IPS-NIHi7 (cell line): ENCODE measurements around the gene SLC1A4.
"Not testable (repeated sequence)": the region's sequence is repeated elsewhere in the genome, so short reads cannot be mapped to it uniquely, and the experiment has no call there.

Experiments used
- DNase-seq: peaks from one replicate; pipeline ENCODE4 v3.0.0; 2012; ENCODE audit warnings: mixed read lengths; ENCODE audit errors: extremely low spot score

SLC1A4 gene

DNA sequence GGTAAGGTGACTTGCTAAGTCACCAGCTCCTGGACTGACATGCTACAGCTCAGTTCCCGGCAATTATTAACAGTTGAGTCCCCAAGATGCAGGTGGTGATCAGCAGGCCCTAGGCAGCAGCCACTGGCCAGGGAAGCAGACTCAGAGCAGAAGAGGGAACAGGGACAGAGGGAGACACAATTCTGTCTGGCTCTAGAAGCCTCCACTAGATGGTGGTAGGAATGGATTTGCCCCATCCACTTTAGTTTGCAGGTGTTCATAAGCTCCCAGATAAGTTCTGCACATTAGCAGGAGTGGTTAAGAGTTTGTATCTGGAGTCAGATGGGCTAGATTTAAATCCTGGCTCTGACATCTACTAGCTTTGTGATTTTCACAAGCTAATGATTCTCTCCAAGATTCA, 25.5 kb upstream of the SLC1A4 start:
- no peak for DNase-seq

DNA sequence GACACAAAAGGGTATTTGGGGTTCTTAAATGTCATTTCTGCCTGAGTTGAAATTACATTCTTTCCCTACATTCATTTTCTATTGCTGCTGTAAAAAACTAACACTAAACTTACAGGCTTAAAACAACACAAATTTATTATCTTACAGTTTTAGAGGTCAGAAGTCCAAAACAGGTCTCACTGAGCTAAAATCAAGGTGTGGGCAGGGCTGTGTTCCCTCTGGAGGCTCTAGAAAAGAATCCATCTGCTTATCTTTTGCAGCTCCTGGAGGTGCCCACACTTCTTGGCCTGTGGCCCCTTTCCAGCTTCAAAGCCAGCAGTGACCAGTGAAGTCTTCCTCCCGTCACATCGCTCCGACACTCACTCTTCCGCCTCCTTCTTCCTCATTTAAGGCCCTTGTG, 23.2 kb upstream of the SLC1A4 start:
- no peak for DNase-seq

DNA sequence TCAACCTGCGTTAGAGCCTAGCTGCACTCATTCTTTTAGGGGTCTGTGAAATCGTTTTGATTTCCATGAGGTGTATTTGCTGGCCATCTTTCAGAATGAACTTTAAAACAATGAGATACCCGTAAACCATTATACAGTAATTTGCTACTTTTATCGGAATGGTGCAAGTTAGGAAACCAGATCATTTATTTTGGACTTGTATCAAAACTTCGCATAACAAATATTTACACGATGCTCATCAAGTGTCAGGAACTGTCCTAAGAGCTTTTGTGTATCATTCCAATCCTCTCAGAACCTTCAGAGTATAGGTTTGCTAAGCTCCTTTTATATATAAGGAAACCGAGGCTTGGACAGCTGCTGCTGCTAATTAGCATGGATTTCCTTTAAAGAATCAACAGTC, 22.4 kb upstream of the SLC1A4 start:
- no peak for DNase-seq

DNA sequence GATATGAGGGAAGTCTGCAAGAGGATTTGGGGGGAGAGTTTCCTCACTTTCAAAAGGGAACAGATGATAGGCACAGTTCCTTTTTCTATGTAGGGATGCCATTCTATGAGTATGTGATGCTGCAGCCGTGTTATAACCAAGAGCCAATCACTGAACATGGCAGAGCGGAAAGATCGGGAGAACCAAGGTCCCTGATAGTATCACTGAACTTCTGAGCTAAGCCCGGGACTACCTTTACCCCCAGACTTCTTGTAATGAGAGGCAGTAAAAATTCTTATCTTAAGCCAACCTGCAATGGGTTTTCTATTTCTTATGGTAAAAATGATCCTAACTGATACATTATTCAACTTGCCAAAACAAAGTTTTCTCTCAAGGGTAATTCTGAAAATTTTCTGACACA, 21.6 kb upstream of the SLC1A4 start:
- DNase-seq: no peak

DNA sequence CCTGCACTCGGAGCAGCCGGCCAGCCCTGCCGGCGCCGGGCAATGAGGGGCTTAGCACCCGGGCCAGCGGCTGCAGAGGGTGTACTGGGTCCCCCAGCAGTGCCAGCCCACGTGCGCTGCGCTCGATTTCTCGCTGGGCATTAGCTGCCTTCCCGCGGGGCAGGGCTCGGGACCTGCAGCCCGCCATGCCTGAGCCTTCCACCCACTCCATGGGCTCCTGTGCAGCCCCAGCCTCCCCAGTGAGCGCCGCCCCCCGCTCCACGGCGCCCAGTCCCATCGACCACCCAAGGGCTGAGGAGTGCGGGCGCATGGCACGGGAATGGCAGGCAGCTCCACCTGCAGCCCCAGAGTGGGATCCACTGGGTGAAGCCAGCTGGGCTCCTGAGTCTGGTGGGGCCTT, 20.1 kb upstream of the SLC1A4 start:
- DNase-seq: not testable (repeated sequence)

DNA sequence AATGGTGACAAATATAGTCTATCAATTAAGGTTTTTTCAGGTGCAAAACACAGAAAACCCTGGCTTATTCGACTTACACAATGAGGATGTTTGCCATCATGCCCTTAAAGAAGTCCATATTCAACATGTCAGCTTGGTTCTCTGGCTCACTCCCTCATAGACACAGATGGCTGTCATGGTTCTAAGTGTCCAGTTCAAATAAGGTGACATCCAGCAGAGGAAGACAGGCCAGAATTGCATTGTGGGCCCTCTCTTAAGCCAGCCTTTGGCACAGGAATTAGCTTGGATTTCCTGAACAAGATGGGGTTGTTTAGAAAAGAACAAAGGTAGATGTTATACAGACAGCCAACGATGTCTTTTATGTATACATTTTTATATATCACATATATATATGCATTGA, 18.7 kb upstream of the SLC1A4 start:
- no peak for DNase-seq

DNA sequence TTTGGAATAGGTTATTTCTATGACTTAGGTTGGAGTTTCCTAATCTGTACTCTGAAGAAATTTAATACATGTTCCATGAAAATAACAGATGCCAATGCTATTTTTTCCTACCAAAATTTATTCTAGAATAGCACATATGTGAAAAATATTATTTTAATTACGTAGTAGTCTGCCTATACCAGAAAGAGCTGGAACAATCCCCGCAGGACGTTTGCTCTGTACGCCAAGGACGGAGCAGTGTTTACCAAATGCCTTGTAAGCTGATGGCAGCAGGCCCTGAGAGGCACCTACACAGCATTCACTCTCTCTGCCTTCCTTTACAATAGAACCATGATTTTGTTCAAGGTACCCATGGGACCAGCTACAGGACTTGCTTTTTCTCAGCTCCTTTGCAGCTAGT, 16.8 kb upstream of the SLC1A4 start:
- DNase-seq: no peak

DNA sequence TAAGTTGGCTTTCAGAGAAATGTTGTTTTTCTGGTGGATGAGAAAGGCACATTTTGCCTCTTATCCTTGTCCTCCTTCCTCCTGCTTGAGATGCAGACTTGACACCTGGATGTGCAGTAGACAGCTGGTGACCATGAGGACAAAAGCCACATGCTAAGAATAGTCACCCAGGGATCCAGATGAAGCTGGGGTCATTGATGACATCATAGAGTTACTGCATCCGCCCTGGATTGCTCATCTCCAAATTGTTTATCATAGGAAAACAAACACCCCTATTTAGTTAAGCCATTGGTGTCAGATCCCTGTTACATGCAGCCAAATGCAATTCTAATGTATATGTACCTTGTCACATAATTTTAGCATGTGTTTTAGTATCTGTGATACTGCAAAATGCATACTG, 16.3 kb upstream of the SLC1A4 start:
- no peak for DNase-seq

DNA sequence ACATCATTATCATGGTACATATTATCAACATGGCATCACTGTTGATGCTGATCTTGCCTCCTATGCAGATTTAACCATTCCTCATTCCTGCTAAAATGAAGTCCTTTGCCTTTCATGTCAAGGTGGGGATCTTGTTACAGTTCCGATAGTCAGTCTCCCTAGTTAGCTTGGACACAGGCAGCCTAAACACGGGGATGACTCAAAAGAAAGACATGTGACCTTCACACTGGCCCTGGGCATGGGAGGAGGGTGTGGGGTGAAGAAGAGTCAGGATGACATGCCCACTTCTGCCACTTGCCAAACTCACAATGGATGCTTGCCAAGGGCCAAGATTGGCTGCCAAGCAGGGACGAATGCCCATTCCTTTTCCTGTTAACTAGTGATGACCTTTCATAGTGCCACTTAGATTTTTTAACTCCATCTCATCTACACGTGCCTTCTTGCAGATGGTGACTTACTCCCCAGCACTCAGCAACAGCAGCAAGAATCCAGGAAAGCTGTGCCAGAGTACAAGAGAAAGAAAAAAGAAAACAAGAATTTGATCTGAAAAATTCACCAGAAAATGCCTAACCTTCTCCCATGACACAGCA, 13.9 kb upstream of the SLC1A4 start:
- peak; percentile 36 for DNase-seq

DNA sequence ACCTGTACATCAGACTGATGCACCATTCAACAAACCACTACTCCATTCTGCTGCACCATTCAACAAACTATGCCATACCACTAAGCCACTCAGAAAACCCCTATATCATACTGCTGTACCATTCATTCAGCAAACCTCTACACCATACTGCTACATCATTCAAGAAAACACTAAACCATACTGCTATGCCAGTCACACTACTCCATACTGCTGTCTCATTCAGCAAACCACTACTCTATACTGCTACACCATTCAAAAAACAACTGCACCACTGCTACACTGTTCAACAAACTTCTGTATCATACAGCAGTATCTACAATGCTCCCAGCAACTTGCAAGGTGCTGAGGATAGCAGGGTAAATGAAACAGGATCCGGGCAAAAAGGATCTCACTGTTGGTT, 12.9 kb upstream of the SLC1A4 start:
- no peak for DNase-seq

DNA sequence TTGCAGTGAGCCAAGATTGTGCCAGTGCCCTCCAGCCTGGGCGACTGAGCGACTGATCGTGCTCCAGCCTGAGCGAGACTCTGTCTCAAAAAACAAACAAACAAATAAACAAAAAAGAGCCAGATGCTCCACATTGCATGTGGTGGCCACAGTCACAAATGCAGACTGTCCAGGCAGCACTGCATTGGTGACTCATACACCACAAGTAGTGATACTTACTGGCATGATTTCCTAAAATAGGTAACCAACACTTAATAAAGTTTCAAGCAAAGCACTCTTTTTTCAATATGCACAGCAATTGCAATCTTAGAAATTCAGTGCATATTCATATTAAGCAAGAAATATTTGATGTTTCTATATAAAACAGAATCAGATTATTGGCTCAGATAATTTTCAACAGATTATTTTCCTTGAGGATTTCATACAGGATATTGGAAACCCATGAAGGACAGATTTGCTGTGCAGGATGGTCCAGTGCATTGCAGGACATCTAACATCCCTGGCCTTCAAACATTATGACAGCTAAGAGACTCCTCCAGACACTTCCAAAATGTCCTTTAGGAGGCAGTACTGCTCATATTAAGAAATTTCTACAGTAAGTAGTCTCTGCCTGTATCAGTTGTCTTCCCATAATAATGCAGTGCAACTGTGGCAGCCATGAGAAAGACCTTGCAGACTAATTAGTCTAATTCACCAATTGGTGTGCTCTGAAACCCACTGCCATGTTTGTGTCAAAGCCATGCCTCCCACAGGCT, 10.5 kb upstream of the SLC1A4 start:
- no peak for DNase-seq

DNA sequence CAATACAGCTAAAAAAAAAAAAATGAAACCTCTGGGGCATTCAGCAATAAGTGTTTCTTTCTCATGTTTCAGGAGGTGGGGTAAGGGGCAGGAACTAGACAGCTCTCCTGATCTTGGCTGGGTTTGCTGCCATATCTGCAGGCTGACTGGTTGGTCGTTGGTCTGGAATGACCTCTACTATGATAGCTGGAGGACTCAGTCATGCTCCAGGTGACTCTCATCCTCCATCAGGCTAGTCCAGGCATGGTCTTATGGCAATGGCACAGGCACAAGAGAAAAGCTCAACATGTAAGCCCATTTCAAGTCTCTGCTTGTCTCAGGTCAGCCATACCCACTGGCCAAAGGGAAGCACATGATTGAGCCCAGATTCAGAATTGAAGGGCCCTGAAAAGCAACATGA, 9.5 kb upstream of the SLC1A4 start:
- DNase-seq: no peak

DNA sequence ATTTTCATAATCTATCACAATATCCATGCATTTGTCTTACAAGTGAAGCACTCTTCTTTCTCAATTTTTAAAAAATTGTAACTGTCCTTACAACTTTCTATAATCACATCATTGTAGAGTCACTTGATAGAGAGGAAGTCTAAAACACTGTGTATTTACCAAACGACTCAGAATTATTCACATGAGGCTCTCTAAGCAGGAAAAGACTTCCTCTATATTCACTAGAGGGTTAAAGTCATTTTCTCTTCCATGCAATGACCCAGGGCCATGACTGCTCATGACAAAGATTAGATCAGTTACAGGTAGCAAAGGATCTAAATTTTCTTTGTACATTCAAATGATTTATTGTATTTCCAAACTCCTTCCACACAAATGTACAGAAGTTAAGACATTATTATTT, 9.0 kb upstream of the SLC1A4 start:
- no peak for DNase-seq

DNA sequence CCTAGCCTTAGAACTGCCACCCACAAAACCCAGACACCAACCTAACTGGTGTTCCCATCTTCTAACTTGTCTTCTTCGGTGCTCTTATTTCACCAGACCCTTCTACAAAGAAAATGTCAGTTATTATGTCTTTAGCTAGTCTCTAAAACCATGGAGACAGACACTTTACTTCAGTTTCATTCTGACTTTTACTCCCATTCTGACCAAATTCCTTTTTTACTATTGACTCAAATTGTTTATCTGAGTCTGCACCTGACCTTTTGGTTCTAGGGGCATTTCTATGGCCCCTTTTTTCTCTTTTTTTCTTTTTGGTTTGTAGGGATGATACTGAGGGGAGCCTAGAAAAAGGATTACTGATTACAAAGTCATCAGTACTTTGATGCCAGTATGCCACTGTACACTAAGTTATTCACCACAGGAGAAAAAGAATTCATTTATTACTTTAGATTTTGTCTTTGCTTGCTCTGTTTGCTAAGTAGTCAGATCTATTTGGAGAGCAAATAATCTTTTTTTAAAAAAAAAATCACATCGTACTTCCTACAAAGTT, 6.8 kb upstream of the SLC1A4 start:
- no peak for DNase-seq

DNA sequence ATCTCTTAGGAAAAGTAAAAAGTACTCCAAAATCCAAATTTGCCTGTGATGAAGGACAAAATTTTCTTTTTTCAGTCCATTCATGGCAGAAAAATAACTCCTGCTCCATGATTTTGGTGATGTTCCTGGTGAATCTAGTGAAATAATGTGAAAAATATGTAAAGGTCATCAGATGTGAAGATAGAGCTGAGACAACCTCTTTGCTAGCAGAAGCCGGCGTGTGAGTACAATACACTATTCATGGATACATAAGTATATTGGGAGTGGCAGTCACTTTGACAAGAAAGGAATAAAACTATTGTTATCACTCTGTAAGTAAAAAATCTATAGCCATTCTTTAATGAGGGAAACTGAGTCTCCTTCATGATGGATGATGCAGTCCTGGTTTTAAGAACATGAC, 6.3 kb upstream of the SLC1A4 start:
- no peak for DNase-seq

DNA sequence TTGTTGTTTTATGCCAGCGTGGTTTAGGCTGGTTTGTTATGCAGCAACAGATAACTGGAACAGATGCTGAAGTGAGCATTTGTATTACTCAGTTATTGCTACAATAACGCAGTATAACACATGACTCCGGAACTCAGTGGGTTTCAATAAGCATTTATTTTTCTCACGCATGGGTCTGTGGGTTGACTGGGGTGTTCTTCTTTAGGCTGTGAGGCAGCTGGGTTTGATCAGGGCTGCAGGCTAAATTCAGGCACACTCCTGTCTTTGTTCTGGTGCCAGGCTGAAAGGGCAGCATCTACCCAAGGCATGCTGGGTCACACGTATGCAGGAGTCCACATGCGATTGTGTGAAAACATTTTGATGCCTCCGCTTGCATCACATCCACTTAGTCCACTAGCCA, 3.8 kb upstream of the SLC1A4 start:
- DNase-seq: no peak

DNA sequence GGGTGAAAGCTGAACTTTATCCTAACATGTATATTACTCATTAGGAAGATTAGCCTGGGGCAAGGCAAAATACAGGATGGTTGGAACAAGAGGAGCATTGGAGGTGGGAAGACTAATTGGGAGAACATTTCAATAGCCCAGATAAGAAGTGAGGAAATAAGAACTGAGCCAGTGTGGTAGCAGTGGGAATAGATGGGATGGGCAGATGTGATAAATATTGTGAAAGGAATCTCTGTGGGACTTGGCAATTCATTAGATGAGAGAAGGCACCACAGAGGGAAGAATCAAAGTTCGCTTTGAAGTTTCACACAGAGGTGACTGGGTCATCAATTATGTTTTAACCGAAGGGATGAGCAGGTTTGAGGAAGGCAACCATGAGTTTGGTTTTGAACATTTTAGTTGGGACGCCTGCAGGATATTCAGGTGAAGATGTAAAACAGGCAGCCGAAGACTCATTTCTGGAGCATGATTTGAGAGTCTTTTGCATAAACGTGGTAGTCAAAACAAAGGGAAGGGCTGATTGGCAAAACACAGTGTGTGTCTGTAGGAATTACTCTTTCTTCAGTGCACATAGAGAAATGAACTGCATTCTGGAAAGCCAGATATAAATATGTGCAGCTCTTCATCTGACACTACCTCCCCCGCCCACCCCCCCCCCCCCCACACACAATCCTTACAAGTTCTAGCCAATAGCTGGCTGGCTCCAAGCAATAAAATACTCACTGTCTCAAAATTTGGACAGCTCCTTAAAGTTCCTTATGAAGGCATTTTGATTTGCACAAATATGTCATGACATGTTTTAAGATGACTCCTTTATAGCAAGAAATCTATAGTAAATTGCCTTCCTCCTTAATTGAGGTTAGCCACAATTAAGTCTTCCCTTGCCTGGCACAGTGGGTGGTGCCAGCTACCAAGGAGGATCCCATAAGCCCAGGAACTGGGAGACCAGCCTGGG, 1.9 kb upstream of the SLC1A4 start:
- DNase-seq: no peak

DNA sequence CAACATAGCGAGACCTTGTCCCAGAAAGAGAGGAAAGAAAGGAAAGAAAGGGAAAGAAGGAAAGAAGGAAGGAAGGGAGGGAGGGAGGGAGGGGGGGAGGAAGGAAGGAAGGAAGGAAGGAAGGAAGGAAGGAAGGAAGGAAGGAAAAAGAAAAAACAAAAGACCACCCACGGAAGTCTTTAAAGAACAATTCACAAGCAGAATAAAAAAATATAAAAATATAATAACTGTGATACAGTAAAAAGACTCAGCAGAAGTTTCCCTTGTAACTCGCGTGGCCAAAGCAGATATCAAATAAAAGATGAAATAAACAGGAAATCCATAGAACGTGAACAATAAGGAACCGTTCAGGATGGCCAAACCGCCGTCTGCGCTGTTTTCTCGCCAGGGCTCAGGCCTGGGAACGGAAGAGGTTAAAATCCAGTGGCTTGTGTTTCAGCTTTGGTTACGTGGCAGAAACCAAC, 1.2 kb upstream of the SLC1A4 start:
- peak; percentile 69 for DNase-seq

DNA sequence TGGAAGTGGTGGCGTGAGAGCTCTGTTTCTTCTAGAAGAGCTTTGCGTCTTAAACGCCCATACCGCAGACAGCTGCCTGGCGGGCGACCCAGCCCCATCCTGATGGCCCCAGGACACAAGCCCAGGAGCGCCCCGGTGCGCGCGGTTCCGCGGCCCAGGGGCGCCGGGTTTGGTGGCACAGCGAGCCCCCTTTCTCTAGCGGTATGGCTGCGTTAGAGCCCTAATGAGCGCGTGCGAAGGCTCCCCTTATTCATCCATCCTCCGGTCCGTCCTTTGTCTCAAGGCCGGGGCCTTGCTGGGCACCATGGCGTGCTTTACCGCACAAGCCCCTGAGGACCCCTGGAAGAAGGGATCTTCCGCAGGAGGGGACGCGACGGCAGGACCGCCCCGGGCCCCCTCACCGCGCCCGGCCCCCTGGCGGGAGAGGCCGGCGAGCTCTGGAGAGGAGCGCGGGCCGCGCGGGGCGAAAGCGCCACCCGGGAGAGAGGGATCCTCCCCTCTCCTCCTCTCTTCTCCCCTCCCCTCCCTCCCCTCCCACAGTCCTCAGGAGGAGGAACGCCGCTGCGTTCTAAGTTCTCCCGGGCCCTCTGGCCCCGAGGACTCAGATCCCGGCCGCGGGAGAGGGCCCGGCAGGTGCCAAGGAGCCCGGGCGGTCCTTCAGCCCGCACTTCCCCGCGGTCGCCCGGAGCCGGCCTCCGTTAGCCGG, 626 bp upstream of the SLC1A4 start:
- peak; percentile 68 for DNase-seq

DNA sequence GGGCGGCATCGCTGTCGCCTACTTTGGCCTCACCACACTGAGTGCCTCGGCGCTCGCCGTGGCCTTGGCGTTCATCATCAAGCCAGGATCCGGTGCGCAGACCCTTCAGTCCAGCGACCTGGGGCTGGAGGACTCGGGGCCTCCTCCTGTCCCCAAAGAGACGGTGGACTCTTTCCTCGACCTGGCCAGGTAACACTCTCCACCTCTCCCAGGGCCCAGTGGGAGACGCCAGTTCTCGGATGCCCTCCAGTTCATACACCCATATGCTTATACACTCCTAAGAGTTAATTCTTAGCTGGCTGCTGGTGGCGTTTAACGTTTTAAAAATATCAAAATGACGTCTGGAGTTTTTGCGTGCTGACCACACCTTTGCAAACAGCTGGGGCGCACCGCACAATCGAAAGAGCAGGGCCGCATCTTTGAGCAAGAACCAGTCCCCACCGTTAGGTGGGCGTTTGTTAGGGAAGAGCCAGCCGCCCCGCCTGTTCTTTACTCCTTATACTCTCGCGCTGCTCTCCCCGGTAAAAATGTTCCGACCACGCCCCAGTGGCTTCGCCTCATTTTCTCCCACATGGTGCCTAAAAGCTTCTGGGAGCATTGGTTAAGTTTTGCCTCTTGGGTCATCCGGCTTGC, 899 bp downstream of the SLC1A4 start:
- DNase-seq: peak; percentile 35

DNA sequence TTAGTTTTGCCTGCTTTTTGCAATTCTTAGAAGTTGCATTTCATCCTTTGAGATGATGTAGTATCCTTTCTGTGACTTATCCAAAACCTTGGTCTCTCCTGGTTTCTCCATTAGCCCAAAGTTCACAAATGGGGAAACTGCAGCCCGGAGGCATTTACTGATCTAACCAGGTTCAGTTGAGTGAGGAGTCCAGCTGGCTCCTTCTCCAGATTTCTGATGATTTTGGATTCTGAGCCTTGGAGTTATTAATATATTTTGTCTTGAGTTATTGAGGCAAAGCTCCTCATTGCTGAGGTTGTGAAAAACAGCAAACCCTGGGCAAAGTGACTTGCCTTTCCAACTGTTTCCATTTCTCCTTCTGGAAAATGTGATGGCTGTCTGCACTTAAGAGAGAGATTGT, 1.7 kb downstream of the SLC1A4 start:
- no peak for DNase-seq
